ENCODE data around the gene FNDC5. TPM values are rescaled to one million over a fixed set of nuclear protein-coding genes. Genes with fewer than 3 reads are reported as not detected.

The FNDC5 gene
- total RNA-seq, 1 experiment from 2014 or later: 2.6 TPM

GRCh38 chr1:32828341-32828740, 42.4 kb downstream of the FNDC5 start:
- Histone ChIP-seq H3K27ac (ENCODE audit: low read length) (no peak overlapping the region), H3K36me3 (ENCODE audit: control insufficient read depth, insufficient read depth, low read length) (peaks cover 55% of the 10 kb centered on the region), H3K4me1 (ENCODE audit: control insufficient read depth, insufficient read depth, low read length) (no peaks in the 10 kb centered on the region), H3K4me3 (ENCODE audit: low read depth in 2 of 2, low read length in 2 of 2) (no peak overlapping the region), H3K27me3 (ENCODE audit: control insufficient read depth, insufficient read depth, low read length) (no peaks in the 10 kb centered on the region), H3K9me3 (ENCODE audit: control insufficient read depth, insufficient read depth, low read depth, low read length) (no peaks in the 10 kb centered on the region)
- in situ Hi-C loops (cut with HindIII; ENCODE audit: low pct_unique_long_range_greater_than_20kb, low sequenced_read_pairs) (no loop called here), intact Hi-C loops (cut with micrococcal nuclease; ENCODE audit: unreplicated experiment) (no loop called here)
- no peak for TF ChIP-seq POLR2AphosphoS5 (IDR thresholded peaks at IDR 0.05; ENCODE audit: low read depth, low read length)
- TF ChIP-seq SIN3A (IDR thresholded peaks at IDR 0.05; ENCODE audit: borderline replicate concordance, insufficient read depth, low read depth, low read length): no peak
- no peak for TF ChIP-seq TCF7L2 (IDR thresholded peaks at IDR 0.05; ENCODE audit: low read depth, low read length)
- TF ChIP-seq CTCF (IDR thresholded peaks at IDR 0.05): no peak; the same call in 1 of the 2 replicates
- no peak for TF ChIP-seq REST (IDR thresholded peaks at IDR 0.05; ENCODE audit: insufficient read depth in 1 of 2, low read depth in 2 of 2, low read length in 1 of 2)
- no TSS peak for BruUV-seq (replicated peaks)
- POLR2A ChIA-PET: no interaction called here
- DNase-seq (ENCODE audit: low read depth, low spot score) (no peak), ATAC-seq (no peak)
- CTCF ChIA-PET: no interaction called here

- H3K9me3 ChIP-seq (ENCODE audit: control insufficient read depth, insufficient read depth, low read depth, low read length): no peaks in the 10 kb centered on the region
- no peak overlapping the region for H3K4me3 ChIP-seq (ENCODE audit: low read depth in 2 of 2, low read length in 2 of 2)
- intact Hi-C loops (cut with micrococcal nuclease; ENCODE audit: unreplicated experiment): no loop called here
- ATAC-seq: no peak
- BruUV-seq (replicated peaks): no TSS peak
- no peaks in the 10 kb centered on the region for H3K4me1 ChIP-seq (ENCODE audit: control insufficient read depth, insufficient read depth, low read length)
- H3K36me3 ChIP-seq (ENCODE audit: control insufficient read depth, insufficient read depth, low read length): peaks cover 35% of the 10 kb centered on the region
- ChIA-PET CTCF (no interaction called here), POLR2A (no interaction called here)
- no peak for DNase-seq (ENCODE audit: low read depth, low spot score)
- H3K27ac ChIP-seq (ENCODE audit: low read length): no peak overlapping the region
- H3K27me3 ChIP-seq (ENCODE audit: control insufficient read depth, insufficient read depth, low read length): no peaks in the 10 kb centered on the region
- TF ChIP-seq SIN3A (IDR thresholded peaks at IDR 0.05; ENCODE audit: borderline replicate concordance, insufficient read depth, low read depth, low read length) (no peak), REST (IDR thresholded peaks at IDR 0.05; ENCODE audit: insufficient read depth in 1 of 2, low read depth in 2 of 2, low read length in 1 of 2) (no peak), POLR2AphosphoS5 (IDR thresholded peaks at IDR 0.05; ENCODE audit: low read depth, low read length) (no peak), CTCF (IDR thresholded peaks at IDR 0.05) (no peak), TCF7L2 (IDR thresholded peaks at IDR 0.05; ENCODE audit: low read depth, low read length) (no peak)
- in situ Hi-C loops (cut with HindIII; ENCODE audit: low pct_unique_long_range_greater_than_20kb, low sequenced_read_pairs): no loop called here
Observed at GRCh38 chr1:32825181-32825580, 45.5 kb downstream of the FNDC5 start.

Measured in Panc1 (cell line).